ENCODE data around the gene SYNE2. TPM values are rescaled to one million over a fixed set of nuclear protein-coding genes. Genes with fewer than 3 reads are reported as not detected.

Gene SYNE2
- total and polyA plus RNA-seq, 2 donors (not counting 3 experiments of a cell fraction or from before 2014, with no cell fraction given): 16.0 to 53.7 TPM

- H3K27ac ChIP-seq (ENCODE audit: insufficient read depth, low read depth, low read length): no peak overlapping the region
- dilution Hi-C loops (cut with MboI; ENCODE audit: extremely low pct_ligation_motif_present, low sequenced_read_pairs): no loop called here
- POLR2A ChIA-PET: no interaction called here
Observed at GRCh38 chr14:64062381-64063115, 209.7 kb downstream of the SYNE2 start.

More at GRCh38 chr14:64062381-64063115, 209.7 kb downstream of the SYNE2 start:
- H3K9me1 ChIP-seq (replicated peaks; ENCODE audit: control insufficient read depth, extremely low read depth, insufficient read depth, low read length): no peaks in the 10 kb centered on the region
- TF ChIP-seq POLR2AphosphoS5 (IDR thresholded peaks at IDR 0.05; ENCODE audit: insufficient read depth, low read depth, low read length): no peak
- TF ChIP-seq EZH2 (IDR thresholded peaks at IDR 0.05; ENCODE audit: borderline replicate concordance, low read depth, low read length, severe bottlenecking): no peak
- no peak for TF ChIP-seq MAX (IDR thresholded peaks at IDR 0.05; ENCODE audit: insufficient read depth, insufficient read length)
- no peak for TF ChIP-seq CTCF (IDR thresholded peaks at IDR 0.05; ENCODE audit: extremely low read depth in 1 of 2, insufficient read depth in 1 of 2, low read depth in 1 of 2, low read length in 2 of 2)
- TF ChIP-seq POLR2A (IDR thresholded peaks at IDR 0.05; ENCODE audit: low read depth, low read length): no peak
- no peak for TF ChIP-seq MYC (IDR thresholded peaks at IDR 0.05; ENCODE audit: low read depth, low read length)
- no peak for TF ChIP-seq FOS (IDR thresholded peaks at IDR 0.05; ENCODE audit: borderline replicate concordance, insufficient read depth, low read length)
- no peak for TF ChIP-seq JUN (IDR thresholded peaks at IDR 0.05; ENCODE audit: borderline replicate concordance, insufficient read depth, insufficient read length, low read depth)
- no peak for TF ChIP-seq GATA2 (IDR thresholded peaks at IDR 0.05; ENCODE audit: insufficient read depth, insufficient read length, low read depth, low read length)
- H3K79me2 ChIP-seq (ENCODE audit: control insufficient read depth, insufficient read depth, low read length): no peaks in the 10 kb centered on the region
- DNase-seq (ENCODE audit: low read depth, low spot score) (no peak), FAIRE-seq (no peak)
- H3K27me3 ChIP-seq (ENCODE audit: control insufficient read depth in 2 of 2, insufficient read depth in 2 of 2, low read length in 2 of 2): no peaks in the 10 kb centered on the region
- no TSS peak for BruUV-seq (replicated peaks)
- H3K9me3 ChIP-seq (replicated peaks; ENCODE audit: control insufficient read depth, insufficient read depth, low read length): no peaks in the 10 kb centered on the region
- intact Hi-C loops (cut with micrococcal nuclease): no loop called here
- no peak overlapping the region for H2AFZ ChIP-seq (ENCODE audit: low read depth, low read length)
- H3K4me1 ChIP-seq (ENCODE audit: control insufficient read depth, extremely low read depth, insufficient read depth, low read length): no peaks in the 10 kb centered on the region
- no peak overlapping the region for H3K9ac ChIP-seq (replicated peaks; ENCODE audit: extremely low read depth, insufficient read depth, low read length)
- H3K4me2 ChIP-seq (ENCODE audit: insufficient read depth, low read length): no peak overlapping the region
- no peaks in the 10 kb centered on the region for H3K36me3 ChIP-seq (ENCODE audit: control insufficient read depth in 2 of 2, extremely low read depth in 1 of 2, insufficient read depth in 2 of 2, low read length in 2 of 2)
- no peaks in the 10 kb centered on the region for H4K20me1 ChIP-seq (replicated peaks; ENCODE audit: control insufficient read depth, extremely low read depth, insufficient read depth, low read length)
- CTCF ChIA-PET: interaction anchor here (0.9 to 5.2 kb wide), 6 partner anchors 9 to 241 kb away, joined by 3 to 30 read pairs (median 4); partner anchors contain the start of gene ESR2
- H3K4me3 ChIP-seq (replicated peaks in 1 of 3; ENCODE audit: insufficient read depth in 1 of 3, low read depth in 1 of 3, low read length in 3 of 3): no peak overlapping the region

Data from endothelial cell of umbilical vein (primary cell).